ENCODE measurements around the gene GCC2.

- TF ChIP-seq CTCF (conservative IDR thresholded peaks at IDR 0.05) (no peak), ZFX (IDR thresholded peaks at IDR 0.05) (no peak)
Measured at GRCh38 chr2:108414256-108414876, 34.6 kb upstream of the GCC2 start.
